Adrenal gland (tissue), 5 donors: ENCODE measurements around the gene PTBP3.

ENCODE experiments used
- CTCF ChIP-seq, 6 experiments: fragments of 450-650 bp in 4 of 6; fragments of 200-600 bp in 2 of 6; sonication (generic) in 1 of 6; IDR thresholded peaks; 1 replicate in 5 of 6; 2 replicates in 1 of 6; pipeline versions ENCODE4 v1.5.1 to v1.8.0; 2016 to 2021; ENCODE audit warnings: antibody characterized with exemption in 6 of 6, mild to moderate bottlenecking in 2 of 6, moderate library complexity in 1 of 6
- POLR2A ChIP-seq, 2 donors: fragments of 450-650 bp; IDR thresholded peaks; one replicate each; pipeline ENCODE4 v1.6.1; 2017; ENCODE audit warnings: antibody characterized with exemption in 2 of 2, mild to moderate bottlenecking in 2 of 2, moderate library complexity in 1 of 2
- donor health status: DM: no; HTN: no; CAD: no.

GRCh38 chr9:112279501-112279900 is 53.9 kb downstream of the PTBP3 start:
- TF ChIP-seq CTCF (IDR thresholded peaks at IDR 0.05) (no peak), POLR2A (IDR thresholded peaks at IDR 0.05) (no peak)
